ENCODE data around the gene OR4C45. TPM values are rescaled to one million over a fixed set of nuclear protein-coding genes. Genes with fewer than 3 reads are reported as not detected.
"Not testable (repeated sequence)": the region's sequence is repeated elsewhere in the genome, so short reads cannot be mapped to it uniquely, and the experiment has no call there.

Gene OR4C45
- total RNA-seq, 2 donors from 2014 or later: not detected

GRCh38 chr11:50044647-50045046 is 12.0 kb downstream of the OR4C45 start:
- Histone ChIP-seq H3K4me3 (no peak overlapping the region), H3K9me3 (no peaks in the 10 kb centered on the region), H3K27ac (no peak overlapping the region), H3K27me3 (replicated peaks; ENCODE audit: insufficient read depth) (no peaks in the 10 kb centered on the region), H3K36me3 (no peaks in the 10 kb centered on the region), H3K4me1 (replicated peaks) (no peaks in the 10 kb centered on the region)
- TF ChIP-seq POLR2AphosphoS5 (IDR thresholded peaks at IDR 0.05): no peak
- no peak for TF ChIP-seq CTCF (IDR thresholded peaks at IDR 0.05)
- no peak for TF ChIP-seq POLR2A (IDR thresholded peaks at IDR 0.05)
- DNase-seq (ENCODE audit: low spot score): no peak
- intact Hi-C loops (cut with DNase I): no loop called here
- 90% methylated on average over 2 of the region's 2 CpGs for WGBS

GRCh38 chr11:50063056-50063455 is 30.4 kb downstream of the OR4C45 start:
- H3K4me3 ChIP-seq; H3K36me3 ChIP-seq; H3K4me1 ChIP-seq (replicated peaks); H3K27me3 ChIP-seq (replicated peaks; ENCODE audit: insufficient read depth); H3K9me3 ChIP-seq; DNase-seq (ENCODE audit: low spot score); intact Hi-C loops (cut with DNase I); H3K27ac ChIP-seq: not testable (repeated sequence)
- 93% methylated on average over 14 of the region's 22 CpGs for WGBS

- Histone ChIP-seq H3K36me3 (no peaks in the 10 kb centered on the region), H3K27ac (no peak overlapping the region), H3K4me3 (no peak overlapping the region), H3K9me3 (no peaks in the 10 kb centered on the region), H3K4me1 (replicated peaks) (no peaks in the 10 kb centered on the region), H3K27me3 (replicated peaks; ENCODE audit: insufficient read depth) (no peaks in the 10 kb centered on the region)
- intact Hi-C loops (cut with DNase I): no loop called here
- WGBS: 64% methylated on average over 3 of the region's 3 CpGs
- no peak for TF ChIP-seq POLR2A (IDR thresholded peaks at IDR 0.05)
- TF ChIP-seq POLR2AphosphoS5 (IDR thresholded peaks at IDR 0.05): no peak
- TF ChIP-seq CTCF (IDR thresholded peaks at IDR 0.05): no peak
- DNase-seq (ENCODE audit: low spot score): no peak
These were observed 37.7 kb downstream of the OR4C45 start for GRCh38 chr11:50070389-50070788.

- Histone ChIP-seq H3K27ac (no peak overlapping the region), H3K4me3 (no peak overlapping the region), H3K36me3 (no peaks in the 10 kb centered on the region), H3K27me3 (replicated peaks; ENCODE audit: insufficient read depth) (no peaks in the 10 kb centered on the region), H3K4me1 (replicated peaks) (no peaks in the 10 kb centered on the region), H3K9me3 (no peaks in the 10 kb centered on the region)
- TF ChIP-seq POLR2AphosphoS5 (IDR thresholded peaks at IDR 0.05) (no peak), POLR2A (IDR thresholded peaks at IDR 0.05) (no peak), CTCF (IDR thresholded peaks at IDR 0.05) (no peak)
- intact Hi-C loops (cut with DNase I): no loop called here
- WGBS: 83% methylated on average over 9 of the region's 9 CpGs
- DNase-seq (ENCODE audit: low spot score): no peak
These were observed 39.0 kb downstream of the OR4C45 start for GRCh38 chr11:50071584-50072225.

GRCh38 chr11:50072226-50073112 is 39.8 kb downstream of the OR4C45 start:
- TF ChIP-seq CTCF (IDR thresholded peaks at IDR 0.05) (no peak), POLR2A (IDR thresholded peaks at IDR 0.05) (no peak), POLR2AphosphoS5 (IDR thresholded peaks at IDR 0.05) (no peak)
- Histone ChIP-seq H3K27me3 (replicated peaks; ENCODE audit: insufficient read depth) (no peaks in the 10 kb centered on the region), H3K4me3 (no peak overlapping the region), H3K9me3 (no peaks in the 10 kb centered on the region), H3K4me1 (replicated peaks) (no peaks in the 10 kb centered on the region), H3K27ac (no peak overlapping the region), H3K36me3 (no peaks in the 10 kb centered on the region)
- no peak for DNase-seq (ENCODE audit: low spot score)
- 79% methylated on average over 12 of the region's 12 CpGs for WGBS
- intact Hi-C loops (cut with DNase I): no loop called here

All from prostate gland (tissue), 2 donors.